Lower lobe of right lung (tissue), 2 donors: ENCODE measurements around the gene DYNLL1. TPM values are rescaled to one million over a fixed set of nuclear protein-coding genes. Genes with fewer than 3 reads are reported as not detected.
A peak's percentile ranks its signal among the peaks of the same experiment; 100 is the strongest.

ENCODE experiments used
- ATAC-seq, 2 donors: fragments of 200-7000 bp; cut with Tn5 transposase; one replicate each; pipeline ENCODE4 v1.9.1; 2020 to 2022; ENCODE audit warnings: mild to moderate bottlenecking in 2 of 2, moderate library complexity in 2 of 2
- DNase-seq: peaks from one replicate; pipeline ENCODE4 v3.0.0-alpha.2; 2020
- H3K27ac ChIP-seq: fragments of 200-600 bp; one replicate; pipeline ENCODE4 v1.8.0; 2022
- H3K27me3 ChIP-seq: fragments of 200-600 bp; one replicate; pipeline ENCODE4 v1.8.0; 2022; ENCODE audit warnings: low read depth
- H3K36me3 ChIP-seq: fragments of 200-600 bp; one replicate; pipeline ENCODE4 v1.8.0; 2022; ENCODE audit warnings: mild to moderate bottlenecking
- H3K4me1 ChIP-seq: fragments of 200-600 bp; one replicate; pipeline ENCODE4 v1.8.0; 2022
- H3K4me3 ChIP-seq: fragments of 200-600 bp; one replicate; pipeline ENCODE4 v1.8.0; 2022; ENCODE audit warnings: mild to moderate bottlenecking
- H3K9me3 ChIP-seq: fragments of 200-600 bp; one replicate; pipeline ENCODE4 v1.8.0; 2022
- CTCF ChIP-seq: fragments of 200-600 bp; IDR thresholded peaks from one replicate; pipeline ENCODE4 v1.8.0; 2022; ENCODE audit warnings: antibody characterized with exemption, mild to moderate bottlenecking
- intact Hi-C: fragments of 100-400 bp; cut with DNase I; formaldehyde crosslinking; loops from one replicate; pipeline ENCODE4 v1.11.0; 2022
- total RNA-seq: library from RNA; stranded (reverse); fragmentation: NEBNext Ultra II Directional; extraction: Animal tissue kit (Norgen Biotek cat#: 25700); gene quantifications from one replicate; pipeline ENCODE4 v1.2.1, GENCODE V29; 2021
- donor health status: DM: no; HTN: yes; CAD: no; lungs with severe emphysema.

DYNLL1 gene
- total RNA-seq, 1 donor from 2014 or later = 285 TPM

DNA sequence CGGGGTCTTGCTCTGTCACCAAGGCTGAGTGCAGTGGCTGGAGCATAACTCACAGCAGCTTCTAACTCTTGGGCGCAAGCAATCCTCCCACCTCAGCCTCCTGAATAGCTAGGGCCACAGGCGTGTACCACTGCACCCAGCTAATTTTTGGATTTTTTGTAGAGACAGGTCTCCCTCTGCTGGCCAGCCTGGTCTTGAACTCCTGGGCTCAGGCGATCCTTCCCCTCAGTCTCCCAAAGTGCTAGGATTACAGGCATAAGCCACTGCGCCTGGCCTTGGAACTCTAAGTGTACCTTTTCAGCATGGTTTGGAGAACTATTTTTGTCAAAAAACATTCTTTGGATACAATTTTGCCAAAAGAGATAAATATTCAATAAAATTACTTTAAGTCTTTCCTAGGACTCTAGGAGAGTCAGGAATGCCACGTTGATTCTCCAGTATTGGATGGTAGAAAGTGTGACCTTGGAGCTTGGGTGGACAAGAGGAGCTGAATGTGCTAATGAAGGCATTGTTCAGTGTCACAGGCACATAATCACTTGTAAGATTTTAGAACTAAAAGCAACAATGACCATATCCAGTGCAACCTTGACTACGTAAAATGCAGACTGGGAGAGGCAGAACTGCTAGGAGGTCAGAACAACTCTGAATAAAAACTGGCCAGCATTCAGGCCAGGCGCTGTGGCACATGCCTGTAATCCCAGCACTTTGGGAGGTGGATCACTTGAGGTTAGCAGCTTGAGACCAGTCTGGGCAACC is 29.2 kb upstream of the DYNLL1 start:
- no peak for ATAC-seq
- no peak overlapping the region for H3K27ac ChIP-seq
- intact Hi-C loops = no loop called here
- H3K36me3 ChIP-seq = peaks cover 59% of the 10 kb centered on the region
- DNase-seq = no peak
- H3K9me3 ChIP-seq = no peaks in the 10 kb centered on the region
- peak; percentile 50 for TF ChIP-seq CTCF
- no peak overlapping the region for H3K4me3 ChIP-seq
- no peaks in the 10 kb centered on the region for H3K27me3 ChIP-seq
- H3K4me1 ChIP-seq = peaks cover 36% of the 10 kb centered on the region

DNA sequence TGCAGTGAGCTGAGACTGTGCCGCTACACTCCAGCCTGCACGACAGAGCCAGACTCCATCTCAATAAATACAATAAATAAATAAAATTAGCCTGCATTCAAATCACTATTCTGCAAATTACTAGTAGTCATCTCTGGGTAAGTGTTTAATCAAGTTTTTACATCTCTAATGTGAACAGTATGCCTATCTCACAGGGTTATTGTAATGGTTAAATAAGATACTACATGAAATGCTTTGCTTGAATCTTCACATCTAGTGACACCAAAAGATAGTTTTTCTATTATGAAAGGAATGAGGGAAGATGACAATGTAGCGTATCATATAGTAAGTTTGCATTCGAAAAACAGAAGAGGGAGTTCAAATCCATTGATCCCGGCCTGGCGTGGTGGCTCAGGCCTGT is 28.5 kb upstream of the DYNLL1 start:
- no peak overlapping the region for H3K27ac ChIP-seq
- H3K27me3 ChIP-seq = no peaks in the 10 kb centered on the region
- intact Hi-C loops = no loop called here
- H3K36me3 ChIP-seq = peaks cover 52% of the 10 kb centered on the region
- no peak overlapping the region for H3K4me3 ChIP-seq
- no peaks in the 10 kb centered on the region for H3K9me3 ChIP-seq
- no peak for TF ChIP-seq CTCF
- ATAC-seq (no peak), DNase-seq (no peak)
- peaks cover 36% of the 10 kb centered on the region for H3K4me1 ChIP-seq

DNA sequence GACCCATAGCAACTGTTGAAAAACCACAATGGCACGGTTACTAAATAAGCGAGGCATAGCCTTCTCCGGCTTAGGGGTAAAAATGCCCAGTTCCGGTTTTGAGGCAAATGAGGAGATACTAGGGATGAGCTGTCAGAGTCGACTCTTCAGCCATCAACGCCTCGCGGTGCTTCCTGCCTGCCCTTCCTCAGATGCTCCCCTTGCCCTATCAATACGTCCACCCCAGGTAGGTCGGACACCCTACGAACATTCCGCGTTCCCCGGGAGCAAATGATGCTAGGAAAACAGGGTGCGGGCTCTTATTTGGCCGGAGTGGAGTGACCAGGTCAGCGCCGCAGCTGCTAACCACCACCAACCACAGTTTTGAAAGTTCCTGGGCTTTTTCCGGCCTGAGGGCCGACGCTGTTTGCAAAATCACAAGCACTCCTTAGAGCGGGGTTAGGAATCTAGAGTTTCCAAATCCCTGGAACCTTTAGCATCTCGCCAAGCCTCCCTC is 27.5 kb upstream of the DYNLL1 start:
- peak; percentile 58 for DNase-seq
- peaks cover 43% of the 10 kb centered on the region for H3K36me3 ChIP-seq
- no peak for TF ChIP-seq CTCF
- intact Hi-C loops = no loop called here
- H3K27me3 ChIP-seq = no peaks in the 10 kb centered on the region
- ATAC-seq = peak; percentile 29 to 44
- H3K9me3 ChIP-seq = no peaks in the 10 kb centered on the region
- peaks cover 36% of the 10 kb centered on the region for H3K4me1 ChIP-seq
- H3K27ac ChIP-seq = peak overlapping the region; percentile 94
- H3K4me3 ChIP-seq = peak overlapping the region; percentile 93

DNA sequence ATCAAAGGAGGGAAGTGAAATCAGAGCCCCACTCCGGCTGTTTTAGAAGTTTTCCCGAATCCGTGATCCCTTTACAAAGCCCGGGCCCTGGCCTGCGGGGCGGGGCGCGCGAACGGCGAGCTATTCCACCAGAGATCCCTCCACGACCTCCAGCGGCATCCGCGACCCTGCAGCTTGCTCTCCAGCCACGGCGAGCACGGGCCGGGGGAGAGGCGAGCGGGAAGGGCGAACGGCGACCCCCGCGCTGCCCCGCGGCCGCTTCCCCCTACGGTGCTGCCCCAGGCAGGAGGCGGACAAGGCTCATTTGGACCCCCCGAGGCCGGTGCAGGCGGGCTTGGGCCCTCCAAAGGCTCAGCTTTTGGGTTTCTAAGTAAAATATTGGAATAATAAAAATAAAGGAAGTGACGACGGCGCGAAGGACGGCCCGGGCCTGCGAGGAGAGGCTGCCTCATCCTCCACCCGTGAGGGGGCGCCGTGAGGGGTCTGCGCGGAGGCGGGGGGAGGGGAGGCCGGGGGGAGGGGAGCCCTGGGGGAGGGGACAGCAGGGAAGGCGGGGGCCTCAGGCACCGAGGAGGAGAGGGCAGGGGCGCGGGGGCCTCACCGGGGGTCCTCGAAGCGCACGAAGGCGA is 27.0 kb upstream of the DYNLL1 start:
- peak overlapping the region; percentile 93 for H3K4me3 ChIP-seq
- no peaks in the 10 kb centered on the region for H3K9me3 ChIP-seq
- H3K4me1 ChIP-seq = peaks cover 36% of the 10 kb centered on the region
- peak overlapping the region; percentile 94 for H3K27ac ChIP-seq
- ATAC-seq (peak; percentile 38), DNase-seq (peak; percentile 57)
- no peaks in the 10 kb centered on the region for H3K27me3 ChIP-seq
- TF ChIP-seq CTCF = no peak
- intact Hi-C loops = no loop called here
- peaks cover 37% of the 10 kb centered on the region for H3K36me3 ChIP-seq

- peaks cover 31% of the 10 kb centered on the region for H3K36me3 ChIP-seq
- H3K4me3 ChIP-seq = peak within 1 kb of the TSS; percentile 93
- ATAC-seq (peak; percentile 97), DNase-seq (peak; percentile 97)
- peaks cover 36% of the 10 kb centered on the region for H3K4me1 ChIP-seq
- peak within 1 kb of the TSS; percentile 94 for H3K27ac ChIP-seq
- TF ChIP-seq CTCF = peak; percentile 92
- intact Hi-C loops = no loop called here
- no peaks in the 10 kb centered on the region for H3K27me3 ChIP-seq
- H3K9me3 ChIP-seq = no peaks in the 10 kb centered on the region
These were observed 26.3 kb upstream of the DYNLL1 start, which contains the start of gene SRSF9 for GRCh38 chr12:120469450-120470149. SRSF9 (minus strand) TSS chr12:120469748; CDS start chr12:120469609, 139 bp downstream.
